ENCODE measurements around the gene PRIMA1.

PRIMA1 gene

GRCh38 chr14:93708800-93709199 is 79.5 kb downstream of the PRIMA1 start:
- DNase-seq: no peak

- no peak for DNase-seq
Observed at GRCh38 chr14:93708311-93708734, 80.0 kb downstream of the PRIMA1 start.

- no peak for DNase-seq
Observed at GRCh38 chr14:93707475-93707874, 80.8 kb downstream of the PRIMA1 start.

DNA sequence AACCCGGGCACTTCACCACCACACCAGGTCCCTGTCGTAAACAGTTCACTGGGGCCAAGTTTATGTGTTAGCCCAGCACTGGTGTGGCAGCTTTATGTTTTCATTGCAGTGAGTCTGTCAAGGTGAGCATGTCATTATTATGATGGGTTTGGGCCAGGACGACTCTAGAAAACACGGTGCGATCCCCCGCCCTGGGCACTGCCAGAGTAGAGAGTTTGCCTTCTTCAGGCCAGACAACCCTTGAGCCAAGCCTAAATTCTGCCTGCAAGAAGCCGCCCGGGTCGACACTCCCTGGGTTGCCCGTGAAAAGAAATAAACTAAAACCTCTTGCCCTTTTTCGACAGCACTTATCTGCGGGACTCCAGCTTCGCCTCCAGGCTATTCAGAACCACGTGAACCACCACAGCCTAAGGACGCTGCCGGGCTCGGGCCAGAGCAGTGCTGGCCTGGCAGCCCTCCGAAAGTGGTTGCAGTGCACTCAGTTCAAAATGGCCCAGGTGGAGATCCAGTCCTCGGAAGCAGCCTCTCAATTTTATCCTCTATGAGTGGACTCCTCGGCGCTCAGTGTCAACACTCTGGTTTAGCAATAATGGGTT is 81.8 kb downstream of the PRIMA1 start:
- DNase-seq: no peak

DNA sequence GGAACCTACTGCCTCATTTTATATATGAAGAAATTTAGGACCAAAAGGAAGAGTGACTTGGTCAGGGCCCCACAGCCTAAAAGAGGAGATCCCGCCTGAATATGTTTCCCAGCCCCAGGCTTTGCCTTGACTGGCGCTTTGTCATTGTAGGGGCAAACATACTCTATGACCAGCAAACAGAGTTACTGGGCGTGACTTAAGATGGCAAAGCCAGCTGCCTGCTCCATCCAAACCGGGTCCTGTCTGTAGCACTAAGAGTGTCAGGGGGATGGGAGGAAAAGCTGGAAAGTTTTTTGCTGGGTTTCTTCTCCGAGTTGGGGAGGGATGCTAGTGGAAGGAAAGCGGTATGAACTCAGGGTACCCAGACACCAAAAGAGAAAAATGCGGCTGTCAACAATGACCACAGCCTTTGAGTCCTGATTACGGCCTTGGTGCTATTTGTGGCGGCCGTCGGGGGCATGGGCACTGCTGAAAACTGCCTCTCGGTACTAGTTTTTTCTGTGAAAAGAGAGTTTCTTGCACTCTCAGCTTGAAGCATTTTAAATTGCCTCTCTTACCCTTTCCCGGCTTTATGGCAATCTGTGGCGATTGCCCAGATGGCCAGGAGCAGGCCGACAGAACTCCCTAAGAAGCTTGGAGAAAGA is 82.7 kb downstream of the PRIMA1 start:
- no peak for DNase-seq

- DNase-seq: no peak
Observed at GRCh38 chr14:93703941-93704340, 84.3 kb downstream of the PRIMA1 start.

GRCh38 chr14:93702946-93703345 is 85.3 kb downstream of the PRIMA1 start:
- DNase-seq: no peak

GRCh38 chr14:93701562-93701961 is 86.7 kb downstream of the PRIMA1 start:
- no peak for DNase-seq

DNA sequence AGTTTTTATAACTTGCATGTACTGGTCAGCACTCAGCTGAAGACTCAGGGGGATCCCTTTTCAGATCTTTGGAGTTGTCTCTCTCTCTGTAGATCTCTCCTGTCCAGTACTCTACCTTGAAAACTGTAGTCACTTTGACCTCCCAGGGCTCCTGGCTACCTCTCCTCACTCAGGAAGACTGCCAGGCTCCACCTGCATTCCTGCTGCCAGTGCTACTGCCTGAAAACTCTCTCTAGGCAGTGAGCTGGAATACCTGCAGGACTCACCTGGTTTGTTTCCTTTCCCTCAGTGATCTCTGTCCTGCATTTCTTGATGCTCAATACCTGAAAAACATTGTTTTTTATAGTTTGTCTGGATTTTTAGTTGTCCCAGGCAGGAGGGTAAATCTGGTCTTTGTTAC is 87.4 kb downstream of the PRIMA1 start:
- DNase-seq: no peak

- no peak for DNase-seq
Observed at GRCh38 chr14:93693914-93694313, 94.4 kb downstream of the PRIMA1 start.

DNA sequence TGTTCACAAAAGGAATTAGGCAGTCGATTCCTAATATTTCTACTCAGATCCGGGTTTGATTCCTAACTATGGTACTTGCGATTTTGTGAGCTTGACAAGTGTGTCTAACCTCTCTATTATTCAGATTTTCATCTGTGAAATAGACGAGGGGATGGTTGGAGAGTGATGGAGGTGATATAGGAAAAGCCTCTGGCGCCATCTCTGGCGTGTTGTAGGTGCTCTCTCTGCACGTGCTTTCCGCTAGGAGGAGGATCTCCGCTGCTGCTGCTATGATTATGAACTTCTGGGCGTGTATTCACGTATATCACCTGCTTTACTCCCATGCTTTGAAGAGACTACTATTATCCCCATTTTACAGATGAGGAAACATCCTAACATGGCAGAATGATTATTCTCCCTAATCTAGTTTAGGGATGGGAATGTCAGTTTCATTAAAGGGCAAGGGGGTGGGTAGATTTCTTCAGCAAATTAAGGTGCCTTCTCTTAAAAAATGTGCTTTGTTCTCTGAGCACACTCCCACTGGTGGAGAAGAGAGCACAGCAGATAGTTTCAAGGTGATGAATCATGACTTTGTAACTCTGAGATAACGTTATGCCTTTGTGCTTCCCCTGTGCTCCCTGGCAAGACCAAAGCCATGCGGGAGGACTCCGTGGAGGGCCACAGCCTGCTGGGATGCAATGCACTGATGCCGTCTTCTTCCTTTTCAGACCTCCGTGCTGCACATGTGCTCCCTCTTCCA is 97.1 kb downstream of the PRIMA1 start:
- DNase-seq: no peak

GRCh38 chr14:93690146-93690545 is 98.1 kb downstream of the PRIMA1 start:
- DNase-seq: no peak

DNA sequence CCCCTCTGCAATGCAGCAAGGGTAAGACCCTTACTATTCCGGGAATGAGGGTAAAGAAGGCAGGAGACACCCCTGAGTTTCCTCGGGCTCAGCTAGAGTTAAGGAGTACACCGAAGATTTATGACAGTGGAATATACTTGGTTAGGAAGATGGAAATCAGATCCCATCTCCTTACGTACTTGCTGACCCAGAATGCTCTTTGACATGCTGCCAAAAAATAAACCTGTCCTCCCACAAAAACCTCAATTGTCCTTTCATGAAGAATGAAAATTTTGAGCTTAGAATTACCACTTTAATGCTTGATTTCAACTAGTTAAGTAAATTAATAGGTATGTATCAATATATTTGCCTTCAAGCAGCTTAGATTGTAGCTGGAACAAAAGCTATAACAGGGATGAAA is 99.5 kb downstream of the PRIMA1 start:
- DNase-seq: no peak

GRCh38 chr14:93688239-93688666 is 100.0 kb downstream of the PRIMA1 start:
- no peak for DNase-seq

DNA sequence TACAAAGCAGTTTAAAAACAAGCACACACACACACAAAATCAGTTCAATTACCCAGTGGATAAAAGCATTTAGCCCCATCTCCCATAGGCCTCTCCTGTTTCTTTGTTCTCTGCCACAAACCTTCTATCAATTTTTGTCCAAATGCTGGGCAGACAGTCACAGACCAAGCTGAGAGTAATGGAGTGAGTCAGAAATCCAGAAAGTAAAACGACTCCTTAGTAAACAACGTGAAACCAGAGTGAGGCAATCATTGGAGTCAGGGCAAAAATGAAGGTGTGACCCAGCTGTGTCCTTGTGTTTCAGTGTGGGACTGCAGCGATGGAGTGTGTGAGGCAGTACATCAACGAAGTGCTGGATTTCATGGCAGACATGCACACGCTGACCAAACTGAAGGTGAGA is 102.0 kb downstream of the PRIMA1 start:
- DNase-seq: no peak

GRCh38 chr14:93685121-93685895 is 103.0 kb downstream of the PRIMA1 start:
- no peak for DNase-seq

GRCh38 chr14:93683226-93683625 is 105.1 kb downstream of the PRIMA1 start:
- no peak for DNase-seq

- no peak for DNase-seq
Observed at GRCh38 chr14:93682459-93682858, 105.8 kb downstream of the PRIMA1 start.

GRCh38 chr14:93676416-93676958 is 111.8 kb downstream of the PRIMA1 start:
- no peak for DNase-seq

- DNase-seq: no peak
Observed at GRCh38 chr14:93675651-93676050, 112.6 kb downstream of the PRIMA1 start.

- DNase-seq: no peak
Observed at GRCh38 chr14:93674343-93674742, 113.9 kb downstream of the PRIMA1 start.

DNA sequence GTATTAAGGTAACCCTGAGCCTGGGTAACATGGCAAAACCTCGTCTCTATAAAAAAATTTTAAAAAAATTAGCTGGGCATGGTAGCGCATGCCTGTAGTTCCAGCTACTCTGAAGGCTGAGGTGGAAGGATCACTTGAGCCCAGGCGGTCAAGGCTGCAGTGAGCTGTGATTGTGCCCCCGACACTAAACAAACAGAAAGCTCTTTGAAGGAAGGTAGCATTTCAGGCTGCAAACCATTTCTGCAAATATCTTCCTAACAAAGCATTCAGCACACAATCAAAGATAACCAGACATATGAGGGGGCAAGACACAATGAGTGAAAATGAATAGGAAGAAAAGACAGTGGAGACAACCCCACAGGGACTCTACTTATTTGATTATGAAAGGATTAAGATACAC is 118.7 kb downstream of the PRIMA1 start:
- no peak for DNase-seq

Data from SHP77 (cell line).